OCI-LY7 (cell line): ENCODE results near the gene FAM222A. TPM values are rescaled to one million over a fixed set of nuclear protein-coding genes. Genes with fewer than 3 reads are reported as not detected.

ENCODE experiments used
- BruUV-seq: library from RNA; stranded (reverse); fragments of 400-500 nt; replicated peaks from 2 replicates; lab custom pipeline; 2021; lab: Mats Ljungman, UMichigan
- CTCF ChIA-PET: fragments of 300-600 bp; sonication (Branson Sonifier 250); formaldehyde crosslinking; loops from one replicate; lab custom pipeline; 2022; ENCODE audit warnings: antibody characterized with exemption; ENCODE audit not compliant: unreplicated experiment; lab: Charles Lee
- POLR2A ChIA-PET: fragments of 300-600 bp; sonication (Branson Sonifier 250); formaldehyde crosslinking; loops from one replicate; lab custom pipeline; 2022; ENCODE audit warnings: antibody characterized with exemption; lab: Charles Lee
- DNase-seq: peaks from one replicate; pipeline ENCODE4 v3.0.0-alpha.2; 2015; ENCODE audit warnings: low spot score
- H2AFZ ChIP-seq: fragments of 200-600 bp; sonication (generic), shearing (Covaris generic); 2 replicates; pipeline ENCODE4 v1.6.1; 2014; ENCODE audit warnings: mild to moderate bottlenecking, antibody characterized with exemption, low read length, moderate library complexity
- H3K27ac ChIP-seq: fragments of 200-600 bp; sonication (generic); 2 replicates; pipeline ENCODE4 v1.5.1; 2014; ENCODE audit warnings: mixed run types, low read depth, mild to moderate bottlenecking, moderate library complexity, low read length, inconsistent platforms; ENCODE audit not compliant: poor library complexity, severe bottlenecking
- H3K36me3 ChIP-seq: fragments of 200-600 bp; sonication (generic); 2 replicates; pipeline ENCODE4 v1.6.1; 2014; ENCODE audit warnings: mild to moderate bottlenecking, antibody characterized with exemption, low read length, moderate library complexity, mixed read lengths; ENCODE audit not compliant: insufficient read depth
- H3K4me1 ChIP-seq: fragments of 200-600 bp; sonication (generic); 2 replicates; pipeline ENCODE4 v1.5.1; 2014; ENCODE audit warnings: mild to moderate bottlenecking, low read length; ENCODE audit not compliant: insufficient read depth, poor library complexity, severe bottlenecking
- H3K4me2 ChIP-seq: fragments of 200-600 bp; sonication (generic); 2 replicates; pipeline ENCODE4 v1.6.1; 2014; ENCODE audit warnings: mild to moderate bottlenecking, low read length
- H3K4me3 ChIP-seq: fragments of 200-600 bp; sonication (generic); 2 replicates; pipeline ENCODE4 v1.5.1; 2014; ENCODE audit warnings: mild to moderate bottlenecking, low read depth, low read length; ENCODE audit not compliant: poor library complexity, severe bottlenecking
- H3K79me2 ChIP-seq: fragments of 200-600 bp; sonication (generic); 2 replicates; pipeline ENCODE4 v1.6.1; 2016; ENCODE audit warnings: low read depth, mild to moderate bottlenecking, low read length, moderate library complexity, mixed read lengths; ENCODE audit not compliant: insufficient read depth
- H3K9me2 ChIP-seq: fragments of 200-600 bp; sonication (generic); 2 replicates; pipeline ENCODE4 v1.6.1; 2016; ENCODE audit warnings: mild to moderate bottlenecking, low read length, mixed read lengths; ENCODE audit not compliant: insufficient read depth
- H3K9me3 ChIP-seq: fragments of 200-600 bp; sonication (generic); 2 replicates; pipeline ENCODE4 v1.6.1; 2014; ENCODE audit warnings: mild to moderate bottlenecking, mixed run types, low read length, mixed read lengths
- H4K20me1 ChIP-seq: fragments of 200-600 bp; sonication (generic); 2 replicates; pipeline ENCODE4 v1.6.1; 2014; ENCODE audit warnings: mild to moderate bottlenecking, antibody characterized with exemption, low read length, moderate library complexity, mixed read lengths; ENCODE audit not compliant: insufficient read depth
- CTCF ChIP-seq: fragments of 200-600 bp; sonication (generic); conservative IDR thresholded peaks from 2 replicates; pipeline ENCODE4 v1.5.1; 2014; ENCODE audit warnings: mild to moderate bottlenecking, antibody characterized with exemption, low read length, moderate library complexity, mixed read lengths
- EZH2phosphoT487 ChIP-seq: fragments of 200-600 bp; sonication (generic); IDR thresholded peaks from 2 replicates; pipeline ENCODE4 v1.6.1; 2018; ENCODE audit warnings: low read depth, borderline replicate concordance, mild to moderate bottlenecking, mixed run types, antibody characterized with exemption, low read length, moderate library complexity, mixed read lengths
- intact Hi-C: fragments of 100-400 bp; cut with micrococcal nuclease; formaldehyde crosslinking; loops from one replicate; pipeline ENCODE4 v1.10.0; 2022; ENCODE audit not compliant: unreplicated experiment
- total RNA-seq, 2 experiments: library from RNA; depleted of rRNA in 1 of 2; stranded (reverse); fragments of >200 nt in 1 of 2; shearing (Covaris generic) in 1 of 2; gene quantifications; 2 replicates each; pipeline ENCODE4 v1.2.3, GENCODE V29; 2014 to 2022

The FAM222A gene
- total RNA-seq, 2 experiments from 2014 or later: 0.98 to 1.8 TPM

GRCh38 chr12:109706747-109707469 lies 6.7 kb upstream of the FAM222A start:
- no TSS peak for BruUV-seq
- no peak overlapping the region for H3K4me2 ChIP-seq
- H3K9me3 ChIP-seq: no peaks in the 10 kb centered on the region
- H2AFZ ChIP-seq: no peak overlapping the region
- no peaks in the 10 kb centered on the region for H4K20me1 ChIP-seq
- no peak for TF ChIP-seq EZH2phosphoT487
- no peaks in the 10 kb centered on the region for H3K4me1 ChIP-seq
- no peak overlapping the region for H3K4me3 ChIP-seq
- ChIA-PET POLR2A (no interaction called here), CTCF (no interaction called here)
- H3K79me2 ChIP-seq: no peaks in the 10 kb centered on the region
- intact Hi-C loops: no loop called here
- H3K27ac ChIP-seq: no peak overlapping the region
- no peaks in the 10 kb centered on the region for H3K36me3 ChIP-seq
- DNase-seq: no peak
- H3K9me2 ChIP-seq: no peaks in the 10 kb centered on the region

GRCh38 chr12:109707470-109707821 lies 6.2 kb upstream of the FAM222A start:
- H3K9me2 ChIP-seq: no peaks in the 10 kb centered on the region
- no peak for DNase-seq
- no peaks in the 10 kb centered on the region for H4K20me1 ChIP-seq
- H3K79me2 ChIP-seq: no peaks in the 10 kb centered on the region
- no TSS peak for BruUV-seq
- no peak overlapping the region for H3K27ac ChIP-seq
- CTCF ChIA-PET: no interaction called here
- TF ChIP-seq CTCF (no peak), EZH2phosphoT487 (no peak)
- intact Hi-C loops: no loop called here
- no peak overlapping the region for H3K4me3 ChIP-seq
- no peak overlapping the region for H2AFZ ChIP-seq
- no peaks in the 10 kb centered on the region for H3K36me3 ChIP-seq
- POLR2A ChIA-PET: no interaction called here
- H3K4me1 ChIP-seq: no peaks in the 10 kb centered on the region
- H3K4me2 ChIP-seq: no peak overlapping the region
- H3K9me3 ChIP-seq: no peaks in the 10 kb centered on the region

- no peak for TF ChIP-seq EZH2phosphoT487
- Histone ChIP-seq H3K36me3 (no peaks in the 10 kb centered on the region), H3K4me1 (no peaks in the 10 kb centered on the region), H3K4me2 (no peak overlapping the region), H3K79me2 (no peaks in the 10 kb centered on the region), H3K9me3 (no peaks in the 10 kb centered on the region), H4K20me1 (no peaks in the 10 kb centered on the region), H3K27ac (no peak overlapping the region), H2AFZ (no peak overlapping the region), H3K4me3 (no peak overlapping the region), H3K9me2 (no peaks in the 10 kb centered on the region)
- no peak for DNase-seq
- intact Hi-C loops: no loop called here
- no TSS peak for BruUV-seq
- ChIA-PET CTCF (no interaction called here), POLR2A (no interaction called here)
Measured at GRCh38 chr12:109708939-109709338, 4.7 kb upstream of the FAM222A start.
